Ammon's horn (tissue), 1 donor: ENCODE data around the gene LILRA5.
"Not testable (repeated sequence)": the region's sequence is repeated elsewhere in the genome, so short reads cannot be mapped to it uniquely, and the experiment has no call there.

Source experiments
- DNase-seq: peaks from one replicate; pipeline ENCODE4 v3.0.0-alpha.2; 2016; ENCODE audit warnings: low spot score

LILRA5 gene

GRCh38 chr19:54273821-54274220 is 39.1 kb downstream of the LILRA5 start:
- DNase-seq, result no peak

- DNase-seq, result not testable (repeated sequence)
Measured at GRCh38 chr19:54272181-54272580, 40.8 kb downstream of the LILRA5 start.

DNA sequence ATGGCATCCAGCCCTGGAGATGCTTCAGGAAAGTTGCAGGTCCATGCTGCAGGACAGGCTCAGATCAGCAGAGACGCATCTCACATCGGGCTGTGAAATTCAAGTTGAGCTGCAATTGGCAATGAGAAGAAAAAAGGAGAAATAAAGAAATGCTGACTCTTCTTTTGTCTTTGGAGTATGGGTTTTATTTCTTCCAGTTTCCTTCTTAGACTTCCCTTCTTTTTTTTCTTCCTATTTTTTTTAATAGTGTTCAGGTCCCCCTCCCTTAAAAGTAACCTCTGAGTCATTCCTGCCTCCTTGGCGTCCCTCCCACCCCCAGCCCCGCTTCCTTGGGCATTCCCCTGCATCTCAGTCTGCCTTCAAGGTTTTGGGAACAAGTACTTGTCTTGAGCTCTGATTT is 41.4 kb downstream of the LILRA5 start:
- not testable (repeated sequence) for DNase-seq

DNA sequence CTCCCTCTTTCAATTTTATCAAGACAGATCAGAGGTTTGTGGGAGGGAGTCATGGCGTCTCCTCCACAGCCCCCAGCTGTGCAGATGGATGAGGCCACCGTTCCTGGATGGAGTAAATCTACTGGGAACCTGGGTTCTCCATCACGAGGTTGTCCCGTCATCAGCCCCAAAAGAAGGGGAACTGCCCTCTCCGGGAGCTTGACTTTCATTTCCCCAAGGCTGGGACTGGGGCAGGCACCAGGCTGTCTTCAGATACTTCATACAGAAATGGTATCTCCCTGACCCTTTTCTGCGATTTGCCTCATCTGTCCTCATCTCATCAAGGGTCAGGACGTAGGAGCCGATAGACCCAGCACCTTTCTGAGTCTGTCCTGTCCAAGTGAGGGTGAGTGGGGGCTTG is 41.9 kb downstream of the LILRA5 start:
- DNase-seq, result peak; percentile 45

GRCh38 chr19:54268936-54269335 is 44.0 kb downstream of the LILRA5 start:
- DNase-seq, result no peak

- peak; percentile 77 for DNase-seq
Measured at GRCh38 chr19:54266133-54266532, 46.8 kb downstream of the LILRA5 start.

DNA sequence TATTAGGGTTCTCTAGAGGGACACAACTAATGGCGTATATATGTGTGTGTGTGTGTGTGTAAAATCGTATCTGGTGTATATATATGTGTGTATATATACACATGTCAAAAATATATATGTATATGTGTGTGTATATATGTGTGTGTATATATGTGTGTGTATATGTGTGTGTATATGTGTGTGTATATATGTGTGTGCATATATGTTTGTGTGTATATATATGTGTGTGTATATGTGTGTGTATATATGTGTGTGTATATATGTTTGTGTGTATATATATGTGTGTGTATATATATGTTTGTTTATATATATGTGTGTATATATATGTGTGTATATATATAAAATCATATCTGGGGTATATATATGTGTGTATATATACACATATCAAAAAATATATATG is 50.5 kb downstream of the LILRA5 start:
- DNase-seq, result no peak

- no peak for DNase-seq
Measured at GRCh38 chr19:54262066-54262465, 50.9 kb downstream of the LILRA5 start.

GRCh38 chr19:54257116-54257480 is 55.9 kb downstream of the LILRA5 start, which contains the start of gene LILRB5:
LILRB5 (minus strand) TSS chr19:54257273; CDS start chr19:54257193, 80 bp downstream.
- no peak for DNase-seq
